Measurements from ENCODE around the gene EIF1. TPM values are rescaled to one million over a fixed set of nuclear protein-coding genes. Genes with fewer than 3 reads are reported as not detected.
A peak's percentile ranks its signal among the peaks of the same experiment; 100 is the strongest.

The EIF1 gene
- total and polyA plus RNA-seq, 2 of the 8 experiments (the other 6 are each of a cell fraction or from before 2014, with no cell fraction given) = 175 to 539 TPM

GRCh38 chr17:41663451-41664171 is 25.1 kb upstream of the EIF1 start:
- H4K8ac ChIP-seq (ENCODE audit: extremely low read depth, insufficient read depth, low read length) = no peak overlapping the region
- 86% methylated on average over 8 of the region's 8 CpGs; no CpG with 5 or more reads in 1 of the 2 experiments for WGBS, 2 experiments (ENCODE audit: extremely low coverage in 1 of 2, insufficient coverage in 1 of 2, insufficient read length in 1 of 2, insufficient replicate concordance in 2 of 2, low coverage in 1 of 2, low lambda C conversion rate in 2 of 2, missing lambda C conversion rate in 1 of 2)
- no peaks in the 10 kb centered on the region for H3K9me3 ChIP-seq (ENCODE audit: insufficient read depth in 2 of 2, low read depth in 1 of 2, low read length in 1 of 2)
- peak overlapping the region; percentile 86; the same call in 1 of the 2 replicates for H2BK20ac ChIP-seq (ENCODE audit: low read length)
- TF ChIP-seq CREB1 (IDR thresholded peaks at IDR 0.05) (no peak), SIRT6 (IDR thresholded peaks at IDR 0.05; ENCODE audit: low read length) (no peak), SAP30 (IDR thresholded peaks at IDR 0.05; ENCODE audit: insufficient read depth, insufficient replicate concordance, low read length) (no peak), TBP (IDR thresholded peaks at IDR 0.05; ENCODE audit: low read depth, low read length) (no peak), BRCA1 (IDR thresholded peaks at IDR 0.05; ENCODE audit: low read depth, low read length) (no peak), KDM1A (IDR thresholded peaks at IDR 0.05; ENCODE audit: borderline replicate concordance, low read length) (no peak)
- CTCF ChIA-PET (ENCODE audit: partially characterized antibody) = interaction anchor here (0.7 to 12.1 kb wide), 59 partner anchors 12 to 970 kb away, joined by 3 to 338 read pairs (median 6); partner anchors contain the start of genes EIF1, KRT14, KRT17 and KRT19
- FAIRE-seq (no peak), DNase-seq (ENCODE audit: low read depth in 1 of 2, low spot score in 2 of 2) (no peak)
- no peak overlapping the region for H3K23ac ChIP-seq (ENCODE audit: insufficient read length)
- no peak overlapping the region for H4K91ac ChIP-seq (replicated peaks; ENCODE audit: insufficient read length, low read length)
- no peak overlapping the region for H3K9ac ChIP-seq (replicated peaks in 1 of 4; ENCODE audit: extremely low read depth in 1 of 4, low read depth in 3 of 4, low read length in 3 of 4)
- no peak overlapping the region for H3K4me3 ChIP-seq (ENCODE audit: extremely low read depth in 1 of 4, insufficient read depth in 2 of 4, low read depth in 3 of 4, low read length in 4 of 4)
- H3K23me2 ChIP-seq (ENCODE audit: low read depth, low read length) = peaks cover 10% of the 10 kb centered on the region
- H2AK5ac ChIP-seq (ENCODE audit: low read depth, low read length) = no peak overlapping the region; the same call in 1 of the 2 replicates
- H3K27ac ChIP-seq (ENCODE audit: low read depth, low read length) = no peak overlapping the region
- H3K79me2 ChIP-seq (ENCODE audit: control insufficient read depth in 1 of 2, insufficient read depth in 2 of 2, low read length in 2 of 2) = no peaks in the 10 kb centered on the region
- H3K18ac ChIP-seq (ENCODE audit: extremely low read depth, low read length) = no peak overlapping the region
- peak overlapping the region; percentile 2; the same call in 1 of the 2 replicates for H2BK12ac ChIP-seq (ENCODE audit: low read depth, low read length)
- no peak overlapping the region for H2BK5ac ChIP-seq (ENCODE audit: low read depth, low read length)
- no peak overlapping the region for H3K4ac ChIP-seq (replicated peaks; ENCODE audit: insufficient read length, low read depth, low read length)
- H2BK15ac ChIP-seq (ENCODE audit: low read length) = peak overlapping the region; percentile 92; the same call in 1 of the 2 replicates
- no peaks in the 10 kb centered on the region; a peak in 3 of 7 replicates for H3K27me3 ChIP-seq (replicated peaks in 1 of 4; ENCODE audit: control insufficient read depth in 3 of 4, extremely low read depth in 1 of 4, insufficient read depth in 3 of 4, low read length in 3 of 4)
- no peak overlapping the region for H4K5ac ChIP-seq (ENCODE audit: insufficient read length, low read depth, low read length)
- POLR2A ChIA-PET (ENCODE audit: partially characterized antibody) = interaction anchor here (0.9 to 7.6 kb wide), 6 partner anchors 10 to 136 kb away, joined by 3 to 106 read pairs (median 8); partner anchors contain the start of genes EIF1 and KRT19
- H3K56ac ChIP-seq (replicated peaks; ENCODE audit: insufficient read length, low read depth, low read length) = no peak overlapping the region
- H3K79me1 ChIP-seq (ENCODE audit: low read depth, low read length) = no peaks in the 10 kb centered on the region
- no peak overlapping the region for H2AFZ ChIP-seq (ENCODE audit: low read length)
- H2BK120ac ChIP-seq (replicated peaks; ENCODE audit: low read depth, low read length) = no peak overlapping the region
- peaks cover 0 to 14% (median 6%) of the 10 kb centered on the region in 4 experiments; a peak in 5 of 7 replicates for H3K4me1 ChIP-seq (replicated peaks in 1 of 4; ENCODE audit: control insufficient read depth in 3 of 4, insufficient read depth in 4 of 4, low read length in 3 of 4)
- H3K14ac ChIP-seq (ENCODE audit: insufficient read length) = no peak overlapping the region
- H3K4me2 ChIP-seq (ENCODE audit: insufficient read depth in 1 of 2, low read depth in 2 of 2, low read length in 2 of 2) = no peak overlapping the region
- no peaks in the 10 kb centered on the region for H3K36me3 ChIP-seq (ENCODE audit: control insufficient read depth in 2 of 4, insufficient read depth in 4 of 4, low read length in 3 of 4)
- no peaks in the 10 kb centered on the region for H4K20me1 ChIP-seq (replicated peaks in 1 of 2; ENCODE audit: control insufficient read depth in 1 of 2, insufficient read depth in 2 of 2, low read length in 2 of 2)
